GDM1 (cell line): Measurements from ENCODE around the gene PXN.
"Not testable (repeated sequence)": the region's sequence is repeated elsewhere in the genome, so short reads cannot be mapped to it uniquely, and the experiment has no call there.

Experiments used
- DNase-seq: peaks from one replicate; lab custom pipeline; 2025; lab: John Stamatoyannopoulos, UW

PXN gene

DNA sequence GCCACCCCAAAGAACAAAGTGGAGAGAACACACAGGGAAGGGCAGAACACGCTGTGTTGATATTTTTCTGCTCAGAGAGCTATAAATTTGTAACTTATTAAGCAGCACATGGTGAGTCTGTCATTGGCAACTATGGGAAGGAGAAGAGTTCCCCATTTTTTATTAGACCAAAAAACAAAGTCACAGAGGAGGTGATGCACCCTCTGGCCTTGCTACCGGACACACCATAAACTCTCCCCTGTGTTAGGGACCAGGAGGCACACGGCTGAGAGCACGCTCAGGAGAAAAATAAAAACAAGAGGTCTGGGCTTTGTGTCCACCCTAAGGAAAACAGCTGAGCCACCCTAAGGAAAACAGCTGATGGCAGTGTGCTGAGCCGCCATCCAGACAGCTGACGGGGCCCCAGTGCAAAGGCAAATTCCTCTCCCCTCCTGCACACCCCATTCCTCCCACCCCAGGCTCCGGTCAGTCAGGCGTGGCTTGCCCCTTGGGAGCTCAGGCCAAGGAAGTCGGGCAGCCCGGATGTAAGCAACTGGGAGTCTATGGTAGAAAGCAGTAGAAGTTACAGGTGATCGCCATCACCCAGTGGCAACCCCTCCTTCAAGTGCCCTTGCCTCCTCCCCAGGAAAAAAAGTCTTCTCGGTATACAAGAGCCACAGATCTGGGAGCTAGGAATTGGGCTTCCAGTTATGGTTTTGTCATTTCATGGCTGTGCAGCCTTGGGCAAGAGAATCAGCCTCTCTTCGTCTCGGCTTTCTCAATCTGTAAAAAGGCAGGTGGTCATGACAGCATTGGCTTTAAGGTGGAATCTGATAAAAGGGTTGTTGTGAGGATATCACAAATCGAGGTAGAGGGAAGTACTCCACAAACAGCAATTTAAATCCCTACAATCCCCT is 2.4 kb downstream of the PXN start:
- DNase-seq: no peak

DNA sequence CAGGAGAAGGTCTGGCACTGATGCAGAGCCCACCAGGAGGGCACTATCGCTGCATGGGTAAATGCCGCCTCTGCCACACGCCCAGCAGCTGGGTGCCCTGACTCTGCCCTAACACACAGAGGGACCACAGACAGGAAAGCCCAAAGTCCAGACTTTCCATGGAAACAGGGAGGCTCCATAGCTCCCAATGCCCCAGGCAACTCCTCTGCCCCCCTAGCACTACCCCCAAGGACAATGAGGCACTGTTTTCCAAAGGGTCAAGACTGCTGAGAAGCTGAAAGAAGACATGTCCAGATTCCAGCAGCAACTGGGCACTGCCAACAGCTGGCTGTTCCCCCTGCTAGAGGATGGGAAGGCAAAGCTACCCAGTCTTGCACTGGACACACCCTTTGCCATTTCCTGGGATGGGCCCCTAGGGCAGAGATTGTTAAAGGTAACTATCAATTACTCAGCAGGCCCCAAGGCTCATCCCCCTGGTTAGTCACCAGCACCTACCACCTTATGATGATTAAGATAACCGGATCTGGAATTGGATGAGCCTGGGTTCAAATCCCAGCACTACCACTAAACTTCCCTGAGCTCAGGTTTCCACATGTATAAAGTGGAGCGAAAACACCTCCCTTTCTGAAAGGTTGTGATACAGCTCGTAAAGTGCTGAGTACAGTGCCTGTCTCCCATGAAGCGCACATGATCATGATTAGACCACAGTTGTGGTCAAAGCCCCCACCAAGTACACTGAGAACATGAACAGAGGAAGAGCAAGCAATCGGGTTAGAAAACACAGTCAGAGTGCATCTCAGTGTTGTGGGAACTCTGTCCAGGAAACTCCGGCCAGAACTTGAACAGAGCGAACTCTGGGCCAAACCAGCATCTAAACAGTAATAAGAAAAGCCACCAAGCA is 3.3 kb downstream of the PXN start:
- DNase-seq: no peak

DNA sequence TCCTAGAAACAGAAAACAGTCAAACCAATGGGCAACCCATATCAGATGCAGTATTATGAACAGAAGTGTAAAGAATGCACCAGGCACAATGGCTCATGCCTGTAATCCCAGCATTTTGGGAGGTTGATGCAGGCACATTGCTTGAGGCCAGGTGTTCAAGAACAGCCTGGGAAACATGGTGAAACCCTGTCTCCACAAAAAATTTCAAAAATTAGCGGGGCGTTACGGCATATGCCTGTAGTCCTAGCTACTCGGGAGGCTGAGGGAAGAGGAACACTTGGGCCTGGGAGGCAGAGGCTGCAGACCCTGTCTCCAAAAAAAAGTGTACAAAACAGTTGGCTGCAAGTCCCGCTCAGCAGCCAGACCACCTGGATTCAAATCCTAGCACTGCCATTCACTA is 4.9 kb downstream of the PXN start:
- DNase-seq: no peak

DNA sequence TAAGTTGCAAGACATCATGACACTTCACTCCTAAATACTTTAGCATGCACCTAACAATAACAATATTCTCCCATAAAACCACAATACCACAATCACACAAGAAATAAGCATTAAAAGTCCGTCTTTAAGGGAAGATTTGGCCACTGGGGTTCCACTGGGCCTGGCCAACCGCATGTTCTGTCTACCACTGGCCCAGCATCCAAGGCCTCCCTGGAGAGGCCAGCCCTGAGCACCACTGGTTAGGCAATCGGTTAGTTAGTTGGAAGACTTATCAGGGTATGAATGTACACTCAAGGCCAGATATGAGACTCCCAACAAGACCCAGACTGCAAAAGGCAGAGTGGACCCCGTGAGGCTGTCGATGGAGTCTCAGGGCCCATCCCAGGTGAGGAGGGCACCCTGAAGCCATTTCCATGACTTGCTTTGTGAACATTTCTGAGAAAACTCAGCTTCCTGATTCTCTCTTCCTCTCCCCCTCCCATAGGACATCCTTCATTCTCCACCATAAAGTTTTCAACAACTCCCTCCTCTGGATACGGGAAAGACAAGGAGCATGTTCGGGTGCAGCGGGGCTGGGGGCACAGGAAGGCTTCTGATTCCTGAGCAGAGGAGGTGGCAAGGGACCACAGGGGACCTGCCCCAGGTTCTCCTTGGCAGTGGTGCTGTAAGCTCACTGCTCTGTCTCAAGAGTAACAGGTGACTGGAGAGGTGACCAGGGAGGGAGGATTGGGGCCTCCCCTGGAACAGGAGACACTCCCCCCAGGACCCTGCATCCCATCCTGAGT is 5.9 kb downstream of the PXN start:
- no peak for DNase-seq

DNA sequence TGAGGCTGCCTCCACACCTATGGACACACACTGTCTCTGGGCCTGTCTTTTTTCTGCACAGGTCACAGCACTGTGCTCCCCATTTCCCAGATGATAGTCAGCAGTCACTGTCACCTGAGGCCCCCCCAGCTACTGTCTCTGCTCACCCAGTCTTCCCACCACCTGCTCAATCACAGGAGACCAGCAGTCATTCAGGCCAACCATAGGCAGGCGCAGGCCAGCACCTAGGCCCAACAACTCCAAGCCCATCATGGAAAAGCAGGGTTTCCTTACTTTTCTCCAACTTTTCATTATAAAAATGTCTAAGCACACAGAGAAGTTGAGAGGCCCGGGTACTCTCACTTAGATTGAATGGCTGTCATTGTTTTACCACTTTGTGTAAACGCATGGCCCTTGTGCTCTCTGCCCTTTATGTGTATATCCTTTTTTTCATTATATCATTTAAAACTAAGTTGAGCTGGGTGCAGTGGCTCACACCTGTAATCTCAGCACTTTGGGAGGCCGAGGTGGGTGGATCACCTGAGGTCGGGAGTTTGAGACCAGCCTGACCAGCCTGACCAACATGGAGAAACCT is 7.1 kb downstream of the PXN start:
- DNase-seq: no peak

DNA sequence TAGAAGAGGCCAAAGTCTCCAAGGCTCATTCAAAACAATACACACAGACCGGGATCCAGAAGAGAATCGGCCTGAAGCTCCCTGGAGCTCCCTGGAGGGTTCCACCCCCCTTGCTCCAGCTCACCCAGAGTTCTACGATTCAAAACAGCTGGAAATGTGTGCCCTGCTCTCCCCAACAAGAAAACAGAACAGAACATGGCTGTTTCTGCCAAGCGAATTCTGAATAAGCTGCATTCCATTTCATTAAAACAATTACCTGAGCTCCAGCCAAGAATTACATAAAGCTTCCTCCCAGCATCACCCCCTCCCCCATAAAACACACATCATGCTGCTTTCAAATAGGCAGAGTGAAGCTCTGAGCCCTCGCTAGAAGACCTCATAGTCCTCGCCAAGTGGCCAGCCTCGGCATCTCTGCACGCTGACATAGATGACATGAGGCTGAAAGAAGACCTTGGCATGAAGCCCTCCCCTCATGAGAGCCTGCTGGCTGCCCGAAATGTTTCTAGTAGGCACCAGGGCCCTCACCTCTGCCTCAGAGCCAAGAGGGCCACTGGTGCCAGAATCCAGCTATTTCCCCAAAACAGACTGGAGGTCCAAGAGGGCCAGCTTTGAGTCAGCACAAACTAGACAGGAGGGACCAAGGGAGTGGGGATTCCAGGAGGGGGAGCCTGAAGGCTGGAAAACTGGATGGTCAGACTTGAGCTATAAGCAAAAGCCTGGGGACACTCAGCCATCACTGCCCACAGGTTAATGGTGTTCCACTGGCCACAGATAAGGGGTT is 8.3 kb downstream of the PXN start:
- no peak for DNase-seq

DNA sequence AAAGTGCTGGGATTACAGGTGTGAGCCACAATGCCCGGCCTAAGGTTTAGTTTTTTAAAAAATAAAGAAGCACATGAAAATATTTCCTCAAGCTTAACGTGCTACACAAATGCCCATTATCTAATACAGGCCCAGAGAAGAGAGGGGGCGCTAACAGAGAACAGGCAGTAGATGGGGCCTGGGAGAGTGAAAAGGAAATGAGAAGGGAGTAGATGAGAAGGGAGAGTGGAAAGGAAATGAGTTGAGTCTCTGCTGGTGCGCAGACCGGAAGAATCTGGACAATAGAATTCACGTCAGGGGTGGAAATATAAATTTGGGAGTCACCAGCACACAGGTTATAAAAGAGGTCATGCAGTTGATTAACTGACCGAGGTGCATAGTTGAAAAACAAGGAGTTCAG is 10.7 kb downstream of the PXN start:
- no peak for DNase-seq

DNA sequence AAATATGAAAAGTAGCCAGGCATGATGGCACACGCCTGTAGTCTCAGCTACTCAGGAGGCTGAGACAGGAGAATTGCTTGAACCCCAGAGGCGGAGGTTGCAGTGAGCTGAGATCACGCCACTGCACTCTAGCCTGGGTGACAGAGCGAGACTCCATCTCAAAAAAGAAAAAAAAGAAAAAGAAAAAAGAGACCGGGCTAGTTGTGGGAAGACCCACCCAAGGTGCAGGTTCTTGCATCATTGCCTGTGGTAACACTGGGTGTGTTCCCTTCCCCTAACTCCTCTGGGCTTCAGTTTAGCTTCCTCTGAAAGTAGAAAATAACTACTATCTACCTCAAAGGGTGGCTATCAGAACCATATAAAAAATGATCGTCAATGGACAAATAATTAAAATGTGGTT is 12.2 kb downstream of the PXN start:
- not testable (repeated sequence) for DNase-seq

DNA sequence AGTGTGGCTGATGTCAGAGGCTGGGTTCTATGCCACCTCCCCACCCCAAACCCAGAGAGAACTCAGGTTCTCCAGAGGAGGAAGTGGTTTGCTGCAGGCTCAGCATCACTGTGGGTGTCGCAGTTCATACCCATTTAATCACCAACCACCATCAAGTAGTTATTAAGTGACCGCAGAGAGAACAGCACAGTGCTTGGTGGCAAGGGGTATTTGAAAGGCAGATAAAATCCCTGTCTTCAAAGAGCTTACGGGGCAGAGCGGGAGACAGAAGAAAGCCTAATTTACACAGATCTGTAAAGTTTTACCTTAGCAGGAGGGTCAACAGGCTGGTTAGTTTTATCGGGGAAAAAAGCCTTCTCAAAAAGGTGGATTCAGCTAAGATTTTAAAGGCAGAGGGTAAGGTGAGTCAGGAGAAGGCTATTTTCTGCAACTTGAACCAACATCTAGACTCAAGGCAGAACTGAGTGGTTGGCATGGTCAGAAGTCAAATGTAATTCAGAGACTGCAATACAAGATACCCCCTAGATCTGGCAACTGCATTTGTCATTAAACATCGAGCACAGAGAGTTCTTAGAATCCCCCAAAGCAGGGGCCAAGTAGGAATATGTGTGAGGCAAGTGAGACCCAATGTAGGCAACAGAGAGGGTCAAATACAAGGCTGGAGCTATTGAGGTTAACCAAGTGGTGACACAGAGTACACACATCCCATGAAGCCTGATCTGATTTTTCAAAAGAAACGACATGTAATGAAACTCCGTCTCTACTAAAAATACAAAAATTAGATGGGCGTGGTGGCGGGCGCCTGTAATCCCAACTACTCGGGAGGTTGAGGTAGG is 13.2 kb downstream of the PXN start:
- DNase-seq: peak; percentile 45

DNA sequence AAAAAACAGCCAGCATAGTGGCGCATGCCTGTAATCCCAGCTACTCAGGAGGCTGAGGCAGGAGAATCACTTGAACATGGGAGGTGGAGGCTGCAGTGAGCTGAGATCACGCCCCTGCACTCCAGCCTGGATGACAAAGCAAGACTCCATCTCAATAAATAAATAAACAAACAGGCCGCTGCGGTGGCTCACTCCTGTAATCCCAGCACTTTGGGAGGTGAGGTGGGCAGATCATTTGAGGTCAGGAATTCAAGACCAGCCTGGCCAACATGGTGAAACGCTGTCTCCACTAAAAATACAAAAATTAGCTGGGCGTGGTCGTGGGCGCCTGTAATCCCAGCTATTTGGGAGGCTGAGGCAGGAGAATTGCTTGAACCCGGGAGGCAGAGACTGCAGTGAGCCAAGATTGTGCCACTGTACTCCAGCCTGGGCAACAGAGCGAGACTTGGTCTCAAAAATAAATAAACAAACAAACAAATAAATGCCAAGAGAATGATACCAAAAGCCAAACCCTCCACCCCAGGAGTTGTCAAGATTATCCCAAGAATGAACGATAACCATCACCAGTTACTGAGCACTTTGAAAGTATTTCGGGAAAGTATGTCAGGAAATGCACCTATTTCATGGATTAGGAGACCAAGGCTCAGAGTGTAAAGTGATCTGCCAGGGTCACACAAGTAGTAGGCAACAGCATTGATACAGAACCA is 14.0 kb downstream of the PXN start:
- DNase-seq: not testable (repeated sequence)

DNA sequence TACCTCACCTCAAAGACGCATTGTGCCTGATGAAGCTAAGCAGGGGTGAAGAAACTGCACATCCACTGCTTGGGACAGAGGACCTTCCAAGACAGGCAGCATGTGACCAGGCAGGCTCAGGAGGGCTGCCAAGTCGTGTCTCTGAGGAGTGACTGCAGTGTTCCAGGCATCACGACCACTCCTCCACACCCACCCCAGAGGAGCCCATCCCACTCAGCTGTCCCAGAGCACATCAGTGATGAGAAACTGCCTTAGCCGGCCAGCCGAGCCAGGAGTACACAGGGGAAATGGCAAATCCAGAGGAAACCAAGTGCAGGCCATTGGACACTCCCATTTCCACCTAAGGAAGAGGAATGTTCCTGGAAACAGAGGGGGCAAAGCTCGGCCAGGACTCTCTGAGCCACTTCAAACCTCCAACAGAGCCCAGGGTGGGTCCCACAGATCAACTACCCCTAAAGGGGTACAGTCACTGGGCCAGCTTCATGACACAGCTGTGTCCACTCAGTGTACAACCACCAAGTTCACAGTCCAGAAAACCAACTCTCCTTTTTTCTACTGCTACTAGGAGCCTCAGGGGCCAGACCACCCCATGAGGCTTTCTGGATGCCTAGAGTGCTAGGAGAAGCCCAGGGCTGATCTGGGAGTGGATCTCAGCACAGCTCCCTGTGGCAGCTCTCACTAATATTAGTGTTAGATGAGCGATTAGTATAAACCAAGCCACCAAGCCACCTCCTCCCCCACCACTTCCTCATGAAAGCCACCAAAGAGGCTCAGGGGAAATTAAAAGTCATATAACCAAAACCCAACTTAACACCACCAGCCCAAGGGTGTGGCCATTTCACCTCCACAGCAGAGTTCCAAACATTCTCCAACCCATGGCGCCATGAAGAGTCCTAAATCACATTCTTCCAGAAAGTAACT is 15.4 kb downstream of the PXN start:
- no peak for DNase-seq

DNA sequence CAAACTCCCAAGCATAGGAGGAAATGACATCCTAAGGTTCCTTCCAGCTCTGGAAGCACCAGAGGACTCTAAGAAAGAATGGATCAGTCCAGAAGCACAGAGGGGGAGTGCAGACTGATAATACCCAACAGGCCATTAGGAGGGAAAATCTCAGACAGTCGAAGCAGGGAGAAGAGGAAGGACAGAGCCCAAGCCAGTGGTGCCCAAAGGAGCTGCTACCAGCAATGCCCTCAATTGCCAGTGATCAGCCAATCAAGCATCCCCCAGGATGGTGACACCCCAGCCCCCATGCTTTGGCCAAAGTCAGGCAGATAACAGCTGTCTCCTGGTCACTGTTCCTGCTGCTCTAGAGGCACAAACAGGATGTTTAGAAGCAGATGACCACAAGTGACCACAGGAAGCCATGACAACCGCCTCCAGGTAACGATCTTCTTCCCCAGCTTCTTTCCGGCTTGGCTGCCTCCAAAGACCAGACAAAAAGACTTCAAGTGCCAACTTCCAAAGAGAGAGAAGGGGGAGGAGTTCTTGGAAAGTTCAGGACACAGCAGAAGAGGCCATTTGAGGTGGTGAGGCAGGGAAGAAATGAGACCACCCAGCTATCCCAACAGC is 16.2 kb downstream of the PXN start:
- DNase-seq: no peak

DNA sequence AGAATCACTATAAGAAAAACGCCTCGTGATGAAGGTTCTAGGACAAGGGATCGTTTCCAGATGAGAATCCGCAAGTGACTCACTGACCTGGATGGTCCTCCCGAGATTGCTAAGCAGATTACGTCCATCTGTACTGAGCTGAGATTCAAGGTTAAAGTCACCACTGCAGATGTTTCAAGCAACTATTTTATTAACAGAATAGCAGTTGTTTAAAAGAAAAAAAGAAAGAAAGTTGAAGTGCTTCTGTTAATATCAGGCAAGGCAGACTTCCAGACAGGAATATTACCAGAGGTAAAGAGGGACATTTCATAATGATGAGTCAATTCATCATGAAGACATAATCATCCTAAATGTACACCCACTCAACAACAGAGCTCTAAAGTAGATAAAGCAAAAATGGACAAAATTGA is 17.9 kb downstream of the PXN start:
- no peak for DNase-seq

DNA sequence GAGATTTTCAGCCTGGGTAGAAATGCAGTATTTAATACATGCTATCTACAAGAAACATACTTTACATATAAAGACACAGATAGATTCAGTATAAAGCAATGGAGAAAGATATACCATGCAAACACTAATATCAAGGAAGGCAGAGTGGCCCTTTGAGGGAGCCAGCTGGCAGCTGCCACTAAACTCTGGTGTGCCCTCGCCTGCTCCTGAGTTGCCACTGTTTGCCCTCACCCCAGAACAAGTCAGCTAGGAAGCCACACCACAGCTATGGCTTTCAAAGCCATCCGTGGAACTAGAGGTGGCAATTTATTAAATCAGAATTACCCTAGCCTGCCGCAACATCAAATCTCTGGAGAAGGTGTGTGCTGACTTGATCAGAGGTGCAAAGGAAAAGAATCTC is 18.3 kb downstream of the PXN start:
- DNase-seq: no peak

DNA sequence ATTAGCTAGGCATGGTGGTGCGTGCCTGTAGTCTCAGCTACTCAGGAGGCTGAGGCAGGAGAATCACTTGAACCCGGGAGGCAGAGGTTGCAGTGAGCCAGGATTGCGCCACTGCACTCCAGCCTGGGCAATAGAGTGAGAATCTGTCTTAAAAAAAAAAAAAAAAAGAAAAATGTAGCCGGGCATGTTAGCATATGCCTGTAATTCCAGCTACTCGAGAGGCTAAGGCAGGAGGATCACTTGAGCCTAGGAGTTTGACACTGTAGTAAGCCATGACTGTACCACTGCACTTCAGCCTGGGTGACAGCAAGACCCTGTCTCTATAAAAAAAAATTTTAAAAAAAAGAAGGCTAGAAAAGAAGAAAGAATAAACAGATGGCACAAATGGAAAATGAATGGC is 18.8 kb downstream of the PXN start:
- not testable (repeated sequence) for DNase-seq

DNA sequence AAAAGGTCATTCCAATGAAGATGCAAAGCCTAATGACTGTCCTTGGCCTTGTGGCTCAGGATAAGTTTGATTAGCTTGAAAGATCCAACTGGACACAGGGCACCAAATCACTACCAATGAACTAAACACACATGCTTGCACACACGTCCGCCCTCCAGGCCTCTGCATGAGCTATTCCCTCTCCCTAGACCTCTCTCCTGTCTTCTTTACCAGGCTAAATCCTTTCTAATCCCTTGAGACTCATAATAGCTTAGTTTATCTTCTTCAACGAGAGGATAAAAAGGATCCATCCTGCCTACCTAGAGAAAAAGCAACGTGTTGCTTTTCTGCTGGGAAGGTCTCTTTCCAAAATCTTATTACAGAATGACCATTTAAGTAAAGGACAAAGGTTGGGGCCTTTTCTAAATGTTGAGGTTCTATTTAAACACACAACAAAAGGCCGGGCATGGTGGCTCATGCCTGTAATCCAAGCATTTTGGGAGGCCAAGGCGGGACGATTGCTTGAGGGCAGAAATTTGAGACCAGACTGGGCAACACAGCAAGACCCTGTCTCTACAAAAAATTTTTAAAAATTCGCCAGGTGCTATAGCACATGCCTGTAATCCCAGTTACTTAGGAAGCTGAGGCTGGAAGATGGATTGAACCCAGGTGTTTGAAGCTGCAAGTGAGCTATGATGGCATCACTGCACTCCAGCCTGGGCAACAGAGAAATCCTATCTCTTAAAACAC is 22.4 kb downstream of the PXN start:
- no peak for DNase-seq

DNA sequence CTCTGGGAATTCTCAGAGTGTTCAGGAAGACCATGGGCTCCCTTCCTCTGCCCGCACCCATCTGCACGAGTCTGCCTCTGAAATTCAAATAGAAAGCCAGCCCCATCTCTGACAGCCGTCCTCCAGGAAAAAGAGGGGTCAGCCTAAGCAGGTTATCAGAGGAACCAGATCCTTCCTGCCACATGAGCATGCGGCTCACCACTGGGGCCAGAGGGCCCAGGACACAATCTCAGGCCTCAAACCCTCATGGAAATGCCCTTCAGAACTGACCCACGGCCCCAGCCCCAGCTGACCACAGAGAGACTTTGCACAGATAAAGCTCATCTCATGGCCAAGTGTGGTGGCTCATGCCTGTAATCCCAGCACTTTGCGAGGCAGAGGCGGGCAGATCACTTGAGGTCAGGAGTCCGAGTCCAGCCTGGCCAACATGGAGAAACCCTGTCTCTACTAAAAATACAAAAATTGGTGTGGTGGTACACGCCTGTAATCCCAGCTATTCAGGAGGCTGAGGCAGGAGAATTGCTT is 23.2 kb downstream of the PXN start:
- DNase-seq: no peak
